HEK293T (cell line): Measurements from ENCODE around the gene CTNNA2.

Source experiments
- ARNT ChIP-seq: fragments of 450-650 bp; IDR thresholded peaks from 2 replicates; pipeline ENCODE4 v1.6.1; 2017; ENCODE audit warnings: mild to moderate bottlenecking
- BHLHE40 ChIP-seq: fragments of 450-650 bp; IDR thresholded peaks from 2 replicates; pipeline ENCODE4 v1.6.1; 2016; ENCODE audit warnings: mild to moderate bottlenecking, moderate library complexity, borderline replicate concordance
- CTBP1 ChIP-seq: fragments of 450-650 bp; IDR thresholded peaks from 2 replicates; pipeline ENCODE4 v1.6.1; 2016; ENCODE audit warnings: borderline replicate concordance
- ELF4 ChIP-seq: fragments of 450-650 bp; IDR thresholded peaks from 2 replicates; pipeline ENCODE4 v1.6.1; 2017; ENCODE audit warnings: antibody characterized with exemption
- FOXK2 ChIP-seq: fragments of 450-650 bp; IDR thresholded peaks from 2 replicates; pipeline ENCODE4 v1.6.1; 2016; ENCODE audit warnings: mild to moderate bottlenecking
- FOXM1 ChIP-seq: fragments of 450-650 bp; IDR thresholded peaks from 2 replicates; pipeline ENCODE4 v1.6.1; 2017; ENCODE audit warnings: mild to moderate bottlenecking, borderline replicate concordance
- L3MBTL2 ChIP-seq: fragments of 450-650 bp; conservative IDR thresholded peaks from 2 replicates; pipeline ENCODE4 v1.6.1; 2016; ENCODE audit warnings: mild to moderate bottlenecking
- LEF1 ChIP-seq: fragments of 450-650 bp; IDR thresholded peaks from 2 replicates; pipeline ENCODE4 v1.6.1; 2017; ENCODE audit warnings: mild to moderate bottlenecking, borderline replicate concordance
- PKNOX1 ChIP-seq: fragments of 450-650 bp; IDR thresholded peaks from 2 replicates; pipeline ENCODE4 v1.6.1; 2016
- SP1 ChIP-seq: fragments of 450-650 bp; IDR thresholded peaks from 2 replicates; pipeline ENCODE4 v1.6.1; 2017
- SUZ12 ChIP-seq: fragments of 450-650 bp; IDR thresholded peaks from 2 replicates; pipeline ENCODE4 v1.6.1; 2016; ENCODE audit warnings: mild to moderate bottlenecking
- TARDBP ChIP-seq: fragments of 450-650 bp; IDR thresholded peaks from 2 replicates; pipeline ENCODE4 v1.6.1; 2016
- ZNF384 ChIP-seq: fragments of 450-650 bp; IDR thresholded peaks from 2 replicates; pipeline ENCODE4 v1.6.1; 2016

- TF ChIP-seq LEF1: no peak
- no peak for TF ChIP-seq ELF4
- no peak for TF ChIP-seq ARNT
- no peak for TF ChIP-seq FOXM1
- no peak for TF ChIP-seq FOXK2
- TF ChIP-seq PKNOX1: no peak
- no peak for TF ChIP-seq SP1
- no peak for TF ChIP-seq BHLHE40
- no peak for TF ChIP-seq TARDBP
- TF ChIP-seq CTBP1: no peak
- TF ChIP-seq SUZ12: no peak
- no peak for TF ChIP-seq ZNF384
- TF ChIP-seq L3MBTL2: no peak
These were observed 469.6 kb downstream of the CTNNA2 start for GRCh38 chr2:79982445-79982844.
